ENCODE data around the gene VMP1. TPM values are rescaled to one million over a fixed set of nuclear protein-coding genes. Genes with fewer than 3 reads are reported as not detected.

Gene VMP1
- polyA plus RNA-seq, 4 donors, result 62.1 to 178 (median 97.2) TPM

Other genes with a start within 250 kb of the VMP1 start
- 10 to 100 TPM in 3 of 4 donors, 1 to 10 TPM in 1; 9.6 to 32.2 (median 12.5) TPM for gene DHX40, start 142.0 kb upstream of the VMP1 start, polyA plus RNA-seq
- 100 to 1,000 TPM in 1 of 4 donors, 10 to 100 TPM in 3; 60.4 to 175 (median 79.6) TPM for gene CLTC, start 87.8 kb upstream of the VMP1 start, polyA plus RNA-seq
- gene PTRH2, start 224 bp upstream of the VMP1 start, polyA plus RNA-seq, result 10 to 100 TPM in 3 of 4 donors, 1 to 10 TPM in 1; 8.6 to 29.9 (median 20.0) TPM
- 10 to 100 TPM in 1 of 4 donors, 1 to 10 TPM in 3; 5.2 to 11.9 (median 7.4) TPM for gene TUBD1, start 185.3 kb downstream of the VMP1 start, polyA plus RNA-seq
- gene RPS6KB1, start 185.5 kb downstream of the VMP1 start, polyA plus RNA-seq, result 10 to 100 TPM in 2 of 4 donors, 1 to 10 TPM in 2; 6.5 to 25.8 (median 9.8) TPM